HEK293 (cell line): Measurements from ENCODE around the gene SDC3.
"Not testable (repeated sequence)": the region's sequence is repeated elsewhere in the genome, so short reads cannot be mapped to it uniquely, and the experiment has no call there.

Experiments
- CTCF ChIA-PET: fragments of 350-600 bp; formaldehyde crosslinking; extraction: SDS; loops from one replicate; lab custom pipeline; 2021; ENCODE audit warnings: antibody characterized with exemption; lab: Yijun Ruan, JAX
- POLR2A ChIA-PET: fragments of 300-600 bp; formaldehyde crosslinking; extraction: SDS; loops from one replicate; lab custom pipeline; 2020; ENCODE audit warnings: antibody characterized with exemption, inconsistent platforms; lab: Yijun Ruan, JAX
- H3K27ac ChIP-seq: fragments of 200-500 bp; sonication (Bioruptor generic); 2 replicates; pipeline ENCODE4 v1.5.1; 2014; ENCODE audit warnings: low read depth, low read length, control low read depth, inconsistent platforms; ENCODE audit errors: extremely low read depth
- H3K36me3 ChIP-seq, 2 experiments: fragments of 200-500 bp in 1 of 2; sonication (Bioruptor generic) in 1 of 2; 1 replicate in 1 of 2; 2 replicates in 1 of 2; pipeline ENCODE4 v1.5.1; 2014 to 2017; ENCODE audit warnings: inconsistent platforms in 2 of 2, low read length in 2 of 2; ENCODE audit not compliant: control insufficient read depth in 2 of 2, insufficient read depth in 1 of 2
- H3K4me1 ChIP-seq: fragments of 200-500 bp; sonication (Bioruptor generic); 2 replicates; pipeline ENCODE4 v1.5.1; 2014; ENCODE audit warnings: mild to moderate bottlenecking, low read length, inconsistent platforms; ENCODE audit not compliant: control insufficient read depth, insufficient read depth
- H3K4me3 ChIP-seq: 2 replicates; pipeline ENCODE4 v1.5.1; 2011; ENCODE audit warnings: low read depth, mild to moderate bottlenecking, control low read depth, low read length, moderate library complexity
- H3K9me3 ChIP-seq: fragments of 200-500 bp; sonication (Bioruptor generic); 2 replicates; pipeline ENCODE4 v1.5.1; 2014; ENCODE audit warnings: low read depth, low read length, inconsistent platforms; ENCODE audit not compliant: control insufficient read depth, insufficient read depth
- KLF10 ChIP-seq: fragments of 450-650 bp; IDR thresholded peaks from 2 replicates; pipeline ENCODE4 v1.5.1; 2018; ENCODE audit warnings: missing biosample characterization, mild to moderate bottlenecking, missing genetic modification characterization
- KLF17 ChIP-seq: fragments of 450-650 bp; formaldehyde crosslinking; IDR thresholded peaks from 2 replicates; pipeline ENCODE4 v1.5.1; 2016; ENCODE audit warnings: missing biosample characterization, missing genetic modification characterization
- ZNF10 ChIP-seq: fragments of 450-650 bp; formaldehyde crosslinking; IDR thresholded peaks from 2 replicates; pipeline ENCODE4 v1.5.1; 2017; ENCODE audit warnings: missing biosample characterization, missing genetic modification characterization
- ZNF155 ChIP-seq: fragments of 450-650 bp; formaldehyde crosslinking; IDR thresholded peaks from 2 replicates; pipeline ENCODE4 v1.5.1; 2016; ENCODE audit warnings: missing biosample characterization, missing genetic modification characterization
- ZNF16 ChIP-seq: fragments of 450-650 bp; formaldehyde crosslinking; IDR thresholded peaks from 2 replicates; pipeline ENCODE4 v1.5.1; 2016; ENCODE audit warnings: low read depth, missing biosample characterization, missing genetic modification characterization
- ZNF24 ChIP-seq: fragments of 450-650 bp; formaldehyde crosslinking; IDR thresholded peaks from 2 replicates; pipeline ENCODE4 v1.5.1; 2016; ENCODE audit warnings: missing biosample characterization, missing genetic modification characterization
- ZNF280C ChIP-seq: fragments of 450-650 bp; formaldehyde crosslinking; IDR thresholded peaks from 2 replicates; pipeline ENCODE4 v1.5.1; 2016; ENCODE audit warnings: missing biosample characterization, missing genetic modification characterization
- ZNF311 ChIP-seq: fragments of 450-650 bp; formaldehyde crosslinking; IDR thresholded peaks from 2 replicates; pipeline ENCODE4 v1.5.1; 2017; ENCODE audit warnings: missing biosample characterization, missing genetic modification characterization, borderline replicate concordance
- ZNF354C ChIP-seq: fragments of 450-650 bp; formaldehyde crosslinking; IDR thresholded peaks from 2 replicates; pipeline ENCODE4 v1.5.1; 2016; ENCODE audit warnings: missing biosample characterization, missing genetic modification characterization, low read depth, borderline replicate concordance
- ZNF514 ChIP-seq: fragments of 450-650 bp; formaldehyde crosslinking; IDR thresholded peaks from 2 replicates; pipeline ENCODE4 v1.5.1; 2016; ENCODE audit warnings: missing biosample characterization, missing genetic modification characterization
- ZNF548 ChIP-seq: fragments of 450-650 bp; formaldehyde crosslinking; IDR thresholded peaks from 2 replicates; pipeline ENCODE4 v1.5.1; 2016; ENCODE audit warnings: missing biosample characterization, missing genetic modification characterization
- ZNF560 ChIP-seq: fragments of 450-650 bp; formaldehyde crosslinking; IDR thresholded peaks from 2 replicates; pipeline ENCODE4 v1.5.1; 2017; ENCODE audit warnings: missing biosample characterization, missing genetic modification characterization, borderline replicate concordance
- ZNF626 ChIP-seq: fragments of 450-650 bp; sonication (Bioruptor Pico); formaldehyde crosslinking; IDR thresholded peaks from 2 replicates; pipeline ENCODE4 v1.5.1; 2018; ENCODE audit warnings: missing biosample characterization, missing genetic modification characterization, inconsistent platforms
- ZNF76 ChIP-seq: fragments of 450-650 bp; formaldehyde crosslinking; IDR thresholded peaks from 2 replicates; pipeline ENCODE4; 2016; ENCODE audit warnings: low read depth, missing biosample characterization, missing genetic modification characterization, borderline replicate concordance
- TF ChIP-seq, protein P1 (sequence below): fragments of 450-650 bp; formaldehyde crosslinking; IDR thresholded peaks from 2 replicates; pipeline ENCODE4 v1.5.1; 2016; ENCODE audit warnings: missing biosample characterization, missing genetic modification characterization
- TF ChIP-seq, protein P2 (sequence below): fragments of 450-650 bp; formaldehyde crosslinking; IDR thresholded peaks from 2 replicates; pipeline ENCODE4 v1.5.1; 2016; ENCODE audit warnings: missing biosample characterization, missing genetic modification characterization
- TF ChIP-seq, protein P3 (sequence below): fragments of 450-650 bp; formaldehyde crosslinking; IDR thresholded peaks from 2 replicates; pipeline ENCODE4 v1.5.1; 2016; ENCODE audit warnings: missing biosample characterization, missing genetic modification characterization, low read depth
- TF ChIP-seq, protein P4 (sequence below): fragments of 450-650 bp; formaldehyde crosslinking; IDR thresholded peaks from 2 replicates; pipeline ENCODE4 v1.5.1; 2016; ENCODE audit warnings: missing biosample characterization, missing genetic modification characterization

SDC3 gene

GRCh38 chr1:30950053-30950452 lies 41.5 kb upstream of the SDC3 start:
- ChIA-PET CTCF (no interaction called here), POLR2A (no interaction called here)
- H3K4me1 ChIP-seq, result no peaks in the 10 kb centered on the region
- H3K36me3 ChIP-seq, result peaks cover 46 to 92% of the 10 kb centered on the region in 2 experiments
- H3K9me3 ChIP-seq, result no peaks in the 10 kb centered on the region
- TF ChIP-seq KLF17 (tag by site-specific recombination), result no peak
- TF ChIP-seq ZNF311 (tag by site-specific recombination), result no peak
- TF ChIP-seq ZNF354C, result no peak
- no peak overlapping the region for H3K27ac ChIP-seq
- no peak overlapping the region for H3K4me3 ChIP-seq

DNA sequence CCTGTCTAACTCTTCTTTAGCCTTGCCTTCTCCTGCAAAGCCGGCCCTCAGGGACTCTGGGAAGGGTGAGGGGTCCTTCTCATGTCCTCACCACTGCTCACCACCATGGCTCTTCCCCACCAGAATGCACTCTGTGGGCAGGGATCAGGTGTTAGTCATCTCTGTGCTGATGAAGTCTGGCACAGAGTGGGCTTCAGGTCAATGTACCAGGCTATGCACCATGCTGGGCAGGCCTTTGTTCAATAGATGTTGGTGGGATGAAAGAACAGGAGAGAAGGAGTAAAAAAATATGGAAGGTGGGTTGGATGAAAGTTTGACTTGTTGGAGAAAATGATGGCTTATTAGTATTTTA lies 40.9 kb upstream of the SDC3 start:
- H3K9me3 ChIP-seq, H3K4me1 ChIP-seq, H3K4me3 ChIP-seq, POLR2A ChIA-PET, H3K27ac ChIP-seq, CTCF ChIA-PET: not testable (repeated sequence)
- peaks cover 46 to 92% of the 10 kb centered on the region in 2 experiments for H3K36me3 ChIP-seq

GRCh38 chr1:30948813-30949486 lies 40.4 kb upstream of the SDC3 start:
- H3K9me3 ChIP-seq, POLR2A ChIA-PET, H3K4me3 ChIP-seq, H3K4me1 ChIP-seq, H3K27ac ChIP-seq, CTCF ChIA-PET: not testable (repeated sequence)
- H3K36me3 ChIP-seq, result peaks cover 48 to 92% of the 10 kb centered on the region in 2 experiments

DNA sequence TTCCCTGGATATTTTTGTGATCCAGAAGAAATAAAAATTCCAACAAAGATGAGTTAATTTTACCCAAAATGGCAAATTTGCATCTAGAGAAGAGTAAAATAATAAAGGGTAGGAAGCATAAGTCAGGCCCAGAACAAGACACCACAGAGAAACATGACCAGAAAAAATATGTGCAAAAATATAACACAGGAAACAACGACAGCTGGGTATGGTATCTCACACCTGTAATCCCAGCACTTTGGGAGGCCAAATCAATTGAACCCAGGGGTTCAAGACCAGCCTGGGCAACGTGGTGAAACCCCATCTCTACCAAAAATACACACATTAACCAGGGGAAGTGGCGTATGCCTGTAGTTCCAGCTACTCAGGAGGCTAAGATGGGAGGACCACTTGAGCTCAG lies 39.7 kb upstream of the SDC3 start:
- ChIA-PET CTCF (no interaction called here), POLR2A (no interaction called here)
- no peak overlapping the region for H3K27ac ChIP-seq
- peaks cover 44 to 92% of the 10 kb centered on the region in 2 experiments for H3K36me3 ChIP-seq
- no peak overlapping the region for H3K4me3 ChIP-seq
- H3K9me3 ChIP-seq, result no peaks in the 10 kb centered on the region
- H3K4me1 ChIP-seq, result no peaks in the 10 kb centered on the region
- TF ChIP-seq ZNF626 (tag by site-specific recombination) (no peak), ZNF280C (tag by site-specific recombination) (no peak), ZNF548 (no peak), KLF10 (tag by site-specific recombination) (no peak), ZNF155 (tag by site-specific recombination) (no peak), ZNF76 (tag by site-specific recombination) (no peak), ZNF514 (tag by site-specific recombination) (no peak), ZNF16 (tag by site-specific recombination) (no peak), ZNF24 (no peak), ZNF560 (tag by site-specific recombination) (no peak), ZNF10 (tag by site-specific recombination) (no peak)
- TF ChIP-seq, protein P1, sequence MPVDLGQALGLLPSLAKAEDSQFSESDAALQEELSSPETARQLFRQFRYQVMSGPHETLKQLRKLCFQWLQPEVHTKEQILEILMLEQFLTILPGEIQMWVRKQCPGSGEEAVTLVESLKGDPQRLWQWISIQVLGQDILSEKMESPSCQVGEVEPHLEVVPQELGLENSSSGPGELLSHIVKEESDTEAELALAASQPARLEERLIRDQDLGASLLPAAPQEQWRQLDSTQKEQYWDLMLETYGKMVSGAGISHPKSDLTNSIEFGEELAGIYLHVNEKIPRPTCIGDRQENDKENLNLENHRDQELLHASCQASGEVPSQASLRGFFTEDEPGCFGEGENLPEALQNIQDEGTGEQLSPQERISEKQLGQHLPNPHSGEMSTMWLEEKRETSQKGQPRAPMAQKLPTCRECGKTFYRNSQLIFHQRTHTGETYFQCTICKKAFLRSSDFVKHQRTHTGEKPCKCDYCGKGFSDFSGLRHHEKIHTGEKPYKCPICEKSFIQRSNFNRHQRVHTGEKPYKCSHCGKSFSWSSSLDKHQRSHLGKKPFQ (tag by site-specific recombination), result no peak
- TF ChIP-seq, protein P2, sequence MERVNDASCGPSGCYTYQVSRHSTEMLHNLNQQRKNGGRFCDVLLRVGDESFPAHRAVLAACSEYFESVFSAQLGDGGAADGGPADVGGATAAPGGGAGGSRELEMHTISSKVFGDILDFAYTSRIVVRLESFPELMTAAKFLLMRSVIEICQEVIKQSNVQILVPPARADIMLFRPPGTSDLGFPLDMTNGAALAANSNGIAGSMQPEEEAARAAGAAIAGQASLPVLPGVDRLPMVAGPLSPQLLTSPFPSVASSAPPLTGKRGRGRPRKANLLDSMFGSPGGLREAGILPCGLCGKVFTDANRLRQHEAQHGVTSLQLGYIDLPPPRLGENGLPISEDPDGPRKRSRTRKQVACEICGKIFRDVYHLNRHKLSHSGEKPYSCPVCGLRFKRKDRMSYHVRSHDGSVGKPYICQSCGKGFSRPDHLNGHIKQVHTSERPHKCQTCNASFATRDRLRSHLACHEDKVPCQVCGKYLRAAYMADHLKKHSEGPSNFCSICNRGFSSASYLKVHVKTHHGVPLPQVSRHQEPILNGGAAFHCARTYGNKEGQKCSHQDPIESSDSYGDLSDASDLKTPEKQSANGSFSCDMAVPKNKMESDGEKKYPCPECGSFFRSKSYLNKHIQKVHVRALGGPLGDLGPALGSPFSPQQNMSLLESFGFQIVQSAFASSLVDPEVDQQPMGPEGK (tag by site-specific recombination), result no peak
- TF ChIP-seq, protein P3, sequence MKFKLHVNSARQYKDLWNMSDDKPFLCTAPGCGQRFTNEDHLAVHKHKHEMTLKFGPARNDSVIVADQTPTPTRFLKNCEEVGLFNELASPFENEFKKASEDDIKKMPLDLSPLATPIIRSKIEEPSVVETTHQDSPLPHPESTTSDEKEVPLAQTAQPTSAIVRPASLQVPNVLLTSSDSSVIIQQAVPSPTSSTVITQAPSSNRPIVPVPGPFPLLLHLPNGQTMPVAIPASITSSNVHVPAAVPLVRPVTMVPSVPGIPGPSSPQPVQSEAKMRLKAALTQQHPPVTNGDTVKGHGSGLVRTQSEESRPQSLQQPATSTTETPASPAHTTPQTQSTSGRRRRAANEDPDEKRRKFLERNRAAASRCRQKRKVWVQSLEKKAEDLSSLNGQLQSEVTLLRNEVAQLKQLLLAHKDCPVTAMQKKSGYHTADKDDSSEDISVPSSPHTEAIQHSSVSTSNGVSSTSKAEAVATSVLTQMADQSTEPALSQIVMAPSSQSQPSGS, result no peak
- TF ChIP-seq, protein P4, sequence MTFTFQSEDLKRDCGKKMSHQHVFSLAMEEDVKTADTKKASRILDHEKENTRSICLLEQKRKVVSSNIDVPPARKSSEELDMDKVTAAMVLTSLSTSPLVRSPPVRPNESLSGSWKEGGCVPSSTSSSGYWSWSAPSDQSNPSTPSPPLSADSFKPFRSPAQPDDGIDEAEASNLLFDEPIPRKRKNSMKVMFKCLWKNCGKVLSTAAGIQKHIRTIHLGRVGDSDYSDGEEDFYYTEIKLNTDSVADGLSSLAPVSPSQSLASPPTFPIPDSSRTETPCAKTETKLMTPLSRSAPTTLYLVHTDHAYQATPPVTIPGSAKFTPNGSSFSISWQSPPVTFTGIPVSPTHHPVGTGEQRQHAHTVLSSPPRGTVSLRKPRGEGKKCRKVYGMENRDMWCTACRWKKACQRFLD (tag by site-specific recombination), result no peak
